ENCODE data around the gene CMIP. TPM values are rescaled to one million over a fixed set of nuclear protein-coding genes. Genes with fewer than 3 reads are reported as not detected.

Gene CMIP
- total and polyA plus RNA-seq, 10 of the 15 experiments (the other 5 are each of a cell fraction or from before 2014, with no cell fraction given), result 1.2 to 43.2 (median 4.4) TPM

DNA sequence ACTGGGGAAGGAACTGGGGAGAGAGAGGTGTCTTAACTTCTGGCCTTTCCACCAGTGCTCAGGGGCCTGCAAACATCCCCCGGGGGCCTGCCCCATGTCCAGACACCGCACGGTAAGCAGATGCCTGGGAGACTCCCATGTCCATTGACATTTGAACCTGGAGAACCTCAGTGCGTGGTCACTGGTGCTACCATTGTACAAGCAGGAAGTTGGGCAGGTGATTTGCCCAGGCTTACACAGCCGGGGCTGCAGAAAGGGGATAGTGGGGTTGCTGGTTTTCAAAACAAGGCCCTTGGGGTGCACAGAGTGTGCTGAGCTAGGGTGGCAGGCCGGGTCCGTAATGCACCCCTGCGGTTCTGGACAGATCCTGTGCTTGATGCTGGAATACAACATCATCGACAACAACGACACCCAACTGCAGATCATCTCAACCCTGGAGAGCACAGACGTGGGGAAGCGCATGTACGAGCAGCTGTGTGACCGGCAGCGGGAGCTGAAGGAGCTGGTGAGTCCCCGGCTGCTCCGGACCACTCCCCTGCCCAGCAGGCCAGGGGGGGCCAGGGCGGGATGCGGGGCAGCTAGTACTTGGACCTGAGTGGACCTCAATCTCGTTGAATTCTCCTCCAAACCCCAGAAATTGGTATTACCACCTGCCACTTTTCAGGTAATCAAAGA, 256.8 kb downstream of the CMIP start:
- in situ Hi-C loops (cut with MboI), result no loop called here
- RAD21 ChIA-PET (ENCODE audit: unreplicated experiment), result no interaction called here
- peaks cover 9 to 16% of the 10 kb centered on the region in 2 experiments; a peak in 3 of 4 replicates for H3K36me3 ChIP-seq (ENCODE audit: control insufficient read depth in 2 of 2, insufficient read depth in 2 of 2, low read length in 1 of 2)
- WGBS (ENCODE audit: insufficient coverage, insufficient replicate concordance, low lambda C conversion rate, missing lambda C conversion rate), result 92% methylated on average over 20 of the region's 20 CpGs
- FAIRE-seq, result no peak
- H2AFZ ChIP-seq (ENCODE audit: control insufficient read depth, low read depth, low read length), result no peak overlapping the region
- no peak for ATAC-seq
- H3K27ac ChIP-seq (ENCODE audit: control insufficient read depth, insufficient read depth), result no peak overlapping the region
- H3K27me3 ChIP-seq (replicated peaks in 1 of 2; ENCODE audit: control insufficient read depth in 2 of 2, insufficient read depth in 2 of 2, low read length in 1 of 2), result no peaks in the 10 kb centered on the region
- no peaks in the 10 kb centered on the region for H3K79me2 ChIP-seq (ENCODE audit: control insufficient read depth, insufficient read depth, low read length)
- SMC1A ChIA-PET (ENCODE audit: uncharacterized antibody, unreplicated experiment), result interaction anchor here (0.6 kb wide), 1 partner anchor 284 kb away, joined by 5 read pairs; no protein-coding TSS in a partner anchor
- POLR2A ChIA-PET, result no interaction called here
- CTCF ChIA-PET, result no interaction called here
- no peaks in the 10 kb centered on the region for H4K20me1 ChIP-seq (ENCODE audit: control insufficient read depth, insufficient read depth)
- no peak overlapping the region for H3K9ac ChIP-seq (ENCODE audit: control insufficient read depth, insufficient read depth, low read length)
- H3K4me3 ChIP-seq, result no peak overlapping the region
- no peaks in the 10 kb centered on the region for H3K9me3 ChIP-seq (replicated peaks; ENCODE audit: control insufficient read depth, insufficient read depth, low read length)
- no peaks in the 10 kb centered on the region for H3K4me1 ChIP-seq (ENCODE audit: control insufficient read depth, insufficient read depth, low read length)
- intact Hi-C loops (cut with micrococcal nuclease; ENCODE audit: unreplicated experiment), result no loop called here
- BruUV-seq (replicated peaks), result no TSS peak
- no peak for DNase-seq (ENCODE audit: low read depth, low spot score)
- H3K4me2 ChIP-seq (ENCODE audit: control insufficient read depth, insufficient read depth), result no peak overlapping the region
- TF ChIP-seq BHLHE40 (IDR thresholded peaks at IDR 0.05; ENCODE audit: borderline replicate concordance in 1 of 2, low read depth in 2 of 2, low read length in 1 of 2) (no peak), SMAD1 (IDR thresholded peaks at IDR 0.05; ENCODE audit: low read depth, partially characterized antibody) (no peak), RAD51 (IDR thresholded peaks at IDR 0.05) (no peak)

DNA sequence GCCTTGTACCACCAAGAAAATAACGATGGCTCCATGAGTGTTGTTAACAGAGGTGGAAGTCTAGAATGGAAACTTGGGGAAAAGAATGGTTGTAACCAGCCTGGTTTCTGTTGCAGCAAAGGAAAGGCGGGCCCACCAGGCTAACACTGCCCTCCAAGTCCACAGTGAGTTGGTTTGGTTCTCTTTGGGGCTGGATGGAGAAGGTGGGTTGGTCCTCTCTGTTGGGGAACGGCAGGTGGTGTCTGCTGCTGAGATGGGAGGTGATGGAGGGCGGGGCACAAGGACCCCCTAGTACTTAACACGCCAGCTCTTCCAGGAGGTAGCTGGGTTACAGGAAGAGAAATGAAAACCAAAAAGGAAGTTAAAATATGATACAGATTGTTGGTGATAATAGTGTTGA, 257.9 kb downstream of the CMIP start:
- no peak for TF ChIP-seq YY1 (IDR thresholded peaks at IDR 0.05; ENCODE audit: low read depth, low read length)
- TF ChIP-seq ZNF384 (IDR thresholded peaks at IDR 0.05; ENCODE audit: borderline replicate concordance, low read depth, low read length), result no peak
- no peak for TF ChIP-seq GATAD2B (conservative IDR thresholded peaks at IDR 0.05; ENCODE audit: low read depth)
- Histone ChIP-seq H4K20me1 (ENCODE audit: control insufficient read depth, insufficient read depth) (no peaks in the 10 kb centered on the region), H3K27me3 (replicated peaks in 1 of 2; ENCODE audit: control insufficient read depth in 2 of 2, insufficient read depth in 2 of 2, low read length in 1 of 2) (no peaks in the 10 kb centered on the region), H3K36me3 (ENCODE audit: control insufficient read depth in 2 of 2, insufficient read depth in 2 of 2, low read length in 1 of 2) (peaks cover 5 to 12% of the 10 kb centered on the region in 2 experiments; a peak in 3 of 4 replicates), H2AFZ (ENCODE audit: control insufficient read depth, low read depth, low read length) (no peak overlapping the region), H3K9me3 (replicated peaks; ENCODE audit: control insufficient read depth, insufficient read depth, low read length) (no peaks in the 10 kb centered on the region), H3K4me2 (ENCODE audit: control insufficient read depth, insufficient read depth) (no peak overlapping the region), H3K4me1 (ENCODE audit: control insufficient read depth, insufficient read depth, low read length) (no peaks in the 10 kb centered on the region), H3K4me3 (no peak overlapping the region), H3K79me2 (ENCODE audit: control insufficient read depth, insufficient read depth, low read length) (no peaks in the 10 kb centered on the region), H3K9ac (ENCODE audit: control insufficient read depth, insufficient read depth, low read length) (no peak overlapping the region), H3K27ac (ENCODE audit: control insufficient read depth, insufficient read depth) (no peak overlapping the region)
- RAD21 ChIA-PET (ENCODE audit: unreplicated experiment), result no interaction called here
- 98% methylated on average over 5 of the region's 5 CpGs for WGBS (ENCODE audit: insufficient coverage, insufficient replicate concordance, low lambda C conversion rate, missing lambda C conversion rate)
- FAIRE-seq (no peak), DNase-seq (ENCODE audit: low read depth, low spot score) (no peak), ATAC-seq (no peak)
- in situ Hi-C loops (cut with MboI) (no loop called here), intact Hi-C loops (cut with micrococcal nuclease; ENCODE audit: unreplicated experiment) (no loop called here)
- POLR2A ChIA-PET, result no interaction called here
- SMC1A ChIA-PET (ENCODE audit: uncharacterized antibody, unreplicated experiment), result no interaction called here
- CTCF ChIA-PET, result no interaction called here
- no TSS peak for BruUV-seq (replicated peaks)

Measured in GM12878 (cell line).